Measurements from ENCODE around the gene BST1. TPM values are rescaled to one million over a fixed set of nuclear protein-coding genes. Genes with fewer than 3 reads are reported as not detected.
A peak's percentile ranks its signal among the peaks of the same experiment; 100 is the strongest.

Gene BST1
- total RNA-seq, 1 donor from 2014 or later = 2.6 TPM

DNA sequence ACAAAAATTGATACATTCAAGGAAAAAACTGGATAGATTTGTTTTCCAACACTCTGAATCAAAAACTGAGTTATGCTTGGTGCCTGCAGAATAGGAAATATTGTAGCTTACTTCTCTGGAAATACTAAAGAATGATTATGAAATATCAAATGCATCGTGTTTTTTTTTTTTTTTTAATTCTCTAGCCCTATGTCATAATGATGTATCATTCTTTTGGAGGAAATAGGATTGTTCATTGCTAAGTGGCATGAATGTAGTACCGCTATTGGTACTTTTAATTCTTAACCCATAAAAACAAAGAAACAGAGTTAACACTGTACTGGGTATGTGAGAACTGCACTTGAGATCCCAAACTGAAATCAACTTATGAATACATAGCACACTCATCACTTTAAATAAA is 28.8 kb upstream of the BST1 start:
- intact Hi-C loops (cut with DNase I) = no loop called here
- DNase-seq (no peak), ATAC-seq (ENCODE audit: poor library complexity) (no peak)

- intact Hi-C loops (cut with DNase I) = no loop called here
- DNase-seq = no peak
- ATAC-seq (ENCODE audit: poor library complexity) = no peak
Measured at GRCh38 chr4:15674926-15675325, 27.9 kb upstream of the BST1 start.

DNA sequence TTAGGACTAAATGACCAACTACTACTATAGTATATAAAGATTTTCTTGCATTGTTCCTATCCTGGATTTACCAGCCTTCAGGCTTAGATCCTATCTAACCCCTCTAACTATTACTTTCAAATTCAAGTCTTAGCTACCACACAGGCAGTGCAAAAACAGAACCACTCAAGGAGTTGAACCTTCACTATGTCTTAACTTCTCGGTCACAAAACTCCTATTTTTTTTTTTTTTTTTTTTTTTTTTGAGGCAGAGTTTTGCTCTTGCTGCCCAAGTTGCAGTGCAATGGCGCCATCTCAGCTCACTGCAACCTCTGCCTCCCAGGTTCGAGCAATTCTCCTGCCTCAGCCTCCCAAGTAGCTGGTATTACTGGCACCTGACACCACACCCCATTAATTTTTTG is 27.5 kb upstream of the BST1 start:
- intact Hi-C loops (cut with DNase I) = no loop called here
- no peak for ATAC-seq (ENCODE audit: poor library complexity)
- no peak for DNase-seq

DNA sequence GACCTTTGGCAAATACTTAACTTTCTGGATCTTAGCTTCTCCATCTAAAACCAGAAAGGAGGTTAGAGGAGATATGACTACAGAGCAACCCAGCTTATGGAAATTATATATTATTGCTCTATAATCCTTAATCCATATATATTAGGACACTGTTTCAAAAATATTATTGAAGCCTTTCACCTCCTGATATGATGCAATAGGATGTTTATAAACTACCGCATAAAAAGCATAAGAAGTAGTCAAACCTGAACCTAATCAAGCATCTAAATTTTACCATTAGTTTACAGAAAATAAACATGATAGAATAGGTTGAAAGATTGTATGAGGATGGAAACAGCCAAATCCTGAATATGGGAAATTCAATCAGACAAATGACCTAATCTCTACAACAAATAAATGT is 26.8 kb upstream of the BST1 start:
- ATAC-seq (ENCODE audit: poor library complexity) (no peak), DNase-seq (no peak)
- intact Hi-C loops (cut with DNase I) = no loop called here

DNA sequence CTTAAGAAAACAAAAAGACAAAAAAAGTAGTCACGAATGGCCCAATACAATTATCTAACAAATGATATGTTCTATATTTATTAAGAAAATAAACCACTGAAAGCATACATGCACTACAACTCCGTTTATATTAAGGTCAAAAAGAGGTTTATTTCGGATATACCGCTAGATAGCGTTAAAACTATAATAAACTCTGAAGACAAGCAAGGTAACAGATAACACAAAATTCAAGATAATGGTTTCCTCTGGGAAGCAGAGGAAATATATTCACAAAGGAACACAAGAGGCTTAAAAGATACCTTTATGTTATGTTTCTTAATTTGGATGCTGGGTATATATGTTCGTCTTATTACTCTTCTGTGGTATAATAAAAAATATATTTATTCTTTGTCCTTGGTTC is 26.0 kb upstream of the BST1 start:
- DNase-seq = no peak
- ATAC-seq (ENCODE audit: poor library complexity) = no peak
- intact Hi-C loops (cut with DNase I) = no loop called here

DNA sequence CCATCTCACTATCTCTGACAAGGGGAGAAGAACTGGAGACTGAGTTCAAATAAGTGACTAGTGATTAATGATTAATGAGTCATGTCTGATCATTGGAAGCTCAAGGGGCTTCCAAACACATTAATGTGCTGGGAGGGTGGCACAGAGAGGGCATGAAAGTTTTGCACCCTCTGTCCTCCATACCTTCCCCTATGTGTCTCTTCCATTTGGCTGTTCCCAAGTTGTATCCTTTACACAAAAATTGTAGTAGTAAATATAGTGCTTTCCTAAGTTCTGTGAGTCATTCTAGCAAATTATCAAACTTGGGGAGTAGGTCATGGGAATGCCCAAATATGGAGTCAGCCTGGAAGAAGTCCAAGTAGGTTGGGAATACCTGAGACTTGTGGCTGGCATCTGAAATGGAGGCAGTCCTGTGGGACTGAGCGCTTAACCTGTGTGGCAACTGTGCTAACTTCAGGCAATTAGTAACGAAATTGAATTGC is 25.3 kb upstream of the BST1 start:
- no peak for ATAC-seq (ENCODE audit: poor library complexity)
- intact Hi-C loops (cut with DNase I) = no loop called here

GRCh38 chr4:15681067-15681371 is 21.8 kb upstream of the BST1 start:
- DNase-seq (no peak), ATAC-seq (ENCODE audit: poor library complexity) (no peak)
- intact Hi-C loops (cut with DNase I) = no loop called here

More for the DNA sequence above, 25.3 kb upstream of the BST1 start:
- DNase-seq = no peak

DNA sequence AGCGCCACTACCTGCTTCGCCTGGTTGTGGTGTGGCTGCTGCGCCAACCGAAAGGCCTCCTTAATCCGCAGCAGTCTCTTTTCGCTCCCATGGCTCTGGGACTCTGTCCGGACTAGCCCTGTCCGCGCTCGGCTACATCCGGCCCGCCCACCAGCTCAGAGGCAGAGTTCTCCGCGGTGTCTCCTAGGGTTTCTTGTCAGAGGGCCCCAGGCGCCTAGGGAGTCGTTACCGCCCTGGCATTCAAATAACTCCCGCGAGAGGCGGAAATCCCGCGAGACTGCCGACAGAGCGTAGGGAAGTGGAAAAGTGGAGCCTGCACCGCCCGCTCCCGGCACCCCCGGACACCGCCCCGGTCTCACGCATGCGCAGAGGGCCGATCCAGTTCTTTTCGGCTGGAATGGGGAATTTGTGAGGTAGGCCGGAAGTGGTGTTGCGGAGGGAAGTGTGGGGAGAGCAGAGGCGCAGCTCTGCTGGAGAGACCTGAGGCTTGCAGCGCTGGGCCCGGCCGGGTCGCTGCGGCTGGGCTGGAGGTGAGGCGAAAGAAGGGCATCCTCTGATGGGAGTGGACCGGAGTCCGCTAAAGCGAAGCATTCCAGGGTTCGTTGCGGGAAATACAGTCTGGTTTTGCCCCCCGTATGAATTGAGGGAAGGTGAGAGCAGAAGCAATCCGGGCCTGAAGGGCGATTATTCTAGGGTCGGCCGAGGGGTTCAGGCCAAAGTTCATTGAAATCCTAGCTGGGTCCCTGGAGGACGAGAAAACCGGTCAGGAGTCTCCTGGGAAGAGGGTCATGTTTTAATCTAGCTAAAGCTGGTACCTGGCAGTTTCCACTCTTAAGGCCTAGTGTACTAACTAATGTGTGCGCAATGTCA is 21.3 kb upstream of the BST1 start, which contains the start of gene FAM200B:
Gene FAM200B, plus strand, starts transcription at position 456 of the 870 bp plus-strand sequence. CDS start 5,151 bp downstream, outside the sequence.
- DNase-seq (peak; percentile 100), ATAC-seq (ENCODE audit: poor library complexity) (peak; percentile 99)
- intact Hi-C loops (cut with DNase I) = no loop called here

DNA sequence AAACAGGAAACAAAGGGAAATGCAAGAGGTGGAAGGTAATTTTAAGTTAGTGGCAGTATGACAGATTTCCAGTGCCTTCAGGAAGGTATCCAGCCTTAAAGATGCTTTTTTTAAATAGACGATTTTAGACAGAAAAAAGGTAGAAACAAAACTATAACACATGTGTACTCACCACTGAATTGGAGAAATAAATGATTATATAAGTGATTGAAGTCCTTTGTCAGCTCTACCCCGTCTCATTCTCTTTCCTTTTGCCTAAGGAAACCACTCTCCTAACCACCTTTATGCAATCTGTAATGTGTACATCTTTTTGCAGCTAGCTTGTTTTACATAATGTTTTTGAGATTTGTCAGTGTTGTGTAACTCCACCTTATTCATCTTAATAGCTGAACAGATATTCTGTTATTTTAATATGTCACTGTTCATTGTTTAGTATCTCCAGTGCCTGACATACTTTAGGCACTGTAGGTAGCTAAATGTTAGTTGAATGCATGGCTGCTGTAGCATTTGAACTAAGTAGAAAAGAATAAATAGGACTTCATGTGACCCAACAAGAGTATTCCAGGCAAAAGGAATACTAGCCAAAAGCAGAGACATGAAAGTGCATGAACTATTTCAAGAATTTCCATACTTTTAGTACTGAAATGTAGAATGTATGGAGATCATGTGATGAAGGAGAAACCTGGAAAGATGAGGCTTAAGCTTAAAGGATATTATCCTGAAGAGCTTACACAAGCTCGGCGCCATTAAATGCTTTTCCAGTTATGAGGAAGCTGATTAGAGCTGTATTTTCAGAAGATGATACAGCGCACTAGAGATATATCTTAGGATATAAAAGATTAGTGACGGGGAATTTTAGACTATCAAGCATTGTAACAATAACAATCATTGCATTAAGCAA is 20.4 kb upstream of the BST1 start:
- DNase-seq = no peak
- ATAC-seq (ENCODE audit: poor library complexity) = no peak
- intact Hi-C loops (cut with DNase I) = no loop called here

GRCh38 chr4:15683143-15683495 is 19.7 kb upstream of the BST1 start:
- intact Hi-C loops (cut with DNase I) = no loop called here
- ATAC-seq (ENCODE audit: poor library complexity) (no peak), DNase-seq (no peak)

DNA sequence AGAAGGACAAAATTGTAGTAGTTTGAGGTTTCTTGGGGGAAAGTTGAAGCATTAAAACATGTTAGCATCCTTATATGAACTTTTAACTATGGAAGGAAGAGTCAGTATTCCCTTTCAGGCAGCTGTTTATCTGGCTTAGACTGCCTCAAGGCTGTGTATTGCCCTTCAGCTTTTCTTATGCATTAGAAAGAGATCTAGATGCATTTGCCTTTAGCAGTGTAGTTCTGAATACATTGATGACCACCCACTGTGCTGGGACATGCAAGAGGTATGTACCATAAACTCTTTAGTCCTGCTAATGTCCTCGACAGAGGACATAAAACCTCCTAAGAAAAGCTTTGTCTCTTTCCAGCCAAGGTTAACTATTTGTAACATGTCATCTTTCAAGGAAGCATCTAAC is 18.4 kb upstream of the BST1 start:
- intact Hi-C loops (cut with DNase I) = no loop called here
- no peak for ATAC-seq (ENCODE audit: poor library complexity)

GRCh38 chr4:15688051-15688450 is 14.8 kb upstream of the BST1 start:
- intact Hi-C loops (cut with DNase I) = no loop called here
- ATAC-seq (ENCODE audit: poor library complexity) = no peak
- DNase-seq = no peak

More for the DNA sequence above, 18.4 kb upstream of the BST1 start:
- DNase-seq = no peak

DNA sequence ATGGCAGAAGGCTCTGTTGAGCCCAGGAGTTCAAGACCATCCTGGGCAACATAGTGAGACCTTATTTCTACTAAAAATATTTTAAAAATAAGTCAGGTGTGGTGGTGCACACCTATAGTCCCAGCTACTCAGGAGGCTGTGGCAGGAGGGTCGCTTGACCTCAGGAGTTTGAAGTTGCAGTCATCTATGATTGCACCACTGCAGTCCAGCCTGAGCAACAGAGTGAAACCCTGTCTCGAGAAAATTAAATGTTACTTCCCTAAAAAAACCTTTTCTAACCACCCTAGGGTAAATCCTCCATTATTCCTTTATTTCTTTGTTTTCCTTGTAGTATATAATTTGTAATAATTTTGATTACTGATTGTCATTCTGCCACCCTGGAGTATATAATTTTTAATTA is 13.3 kb upstream of the BST1 start:
- DNase-seq (no peak), ATAC-seq (ENCODE audit: poor library complexity) (no peak)
- intact Hi-C loops (cut with DNase I) = no loop called here

GRCh38 chr4:15690020-15690809 is 12.7 kb upstream of the BST1 start:
- DNase-seq = no peak
- ATAC-seq (ENCODE audit: poor library complexity) = peak; percentile 83
- intact Hi-C loops (cut with DNase I) = no loop called here

GRCh38 chr4:15691346-15692135 is 11.3 kb upstream of the BST1 start:
- intact Hi-C loops (cut with DNase I) = no loop called here
- ATAC-seq (ENCODE audit: poor library complexity) (peak; percentile 21), DNase-seq (no peak)

GRCh38 chr4:15692602-15693001 is 10.3 kb upstream of the BST1 start:
- intact Hi-C loops (cut with DNase I) = no loop called here
- DNase-seq = no peak
- ATAC-seq (ENCODE audit: poor library complexity) = no peak

GRCh38 chr4:15694431-15694830 is 8.4 kb upstream of the BST1 start:
- intact Hi-C loops (cut with DNase I) = no loop called here
- no peak for ATAC-seq (ENCODE audit: poor library complexity)
- DNase-seq = no peak

- intact Hi-C loops (cut with DNase I) = no loop called here
- DNase-seq = no peak
- no peak for ATAC-seq (ENCODE audit: poor library complexity)
Measured at GRCh38 chr4:15695240-15695699, 7.6 kb upstream of the BST1 start.

Data from Right ventricle myocardium superior (tissue), 1 donor.